HK-2 (cell line): ENCODE results near the gene CERCAM.
A peak's percentile ranks its signal among the peaks of the same experiment; 100 is the strongest.
"Not testable (repeated sequence)": the region's sequence is repeated elsewhere in the genome, so short reads cannot be mapped to it uniquely, and the experiment has no call there.

ENCODE experiments used
- DNase-seq: peaks from one replicate; pipeline ENCODE4 v3.0.0-alpha.2; 2018; ENCODE audit not compliant: unreplicated experiment

Gene CERCAM

DNA sequence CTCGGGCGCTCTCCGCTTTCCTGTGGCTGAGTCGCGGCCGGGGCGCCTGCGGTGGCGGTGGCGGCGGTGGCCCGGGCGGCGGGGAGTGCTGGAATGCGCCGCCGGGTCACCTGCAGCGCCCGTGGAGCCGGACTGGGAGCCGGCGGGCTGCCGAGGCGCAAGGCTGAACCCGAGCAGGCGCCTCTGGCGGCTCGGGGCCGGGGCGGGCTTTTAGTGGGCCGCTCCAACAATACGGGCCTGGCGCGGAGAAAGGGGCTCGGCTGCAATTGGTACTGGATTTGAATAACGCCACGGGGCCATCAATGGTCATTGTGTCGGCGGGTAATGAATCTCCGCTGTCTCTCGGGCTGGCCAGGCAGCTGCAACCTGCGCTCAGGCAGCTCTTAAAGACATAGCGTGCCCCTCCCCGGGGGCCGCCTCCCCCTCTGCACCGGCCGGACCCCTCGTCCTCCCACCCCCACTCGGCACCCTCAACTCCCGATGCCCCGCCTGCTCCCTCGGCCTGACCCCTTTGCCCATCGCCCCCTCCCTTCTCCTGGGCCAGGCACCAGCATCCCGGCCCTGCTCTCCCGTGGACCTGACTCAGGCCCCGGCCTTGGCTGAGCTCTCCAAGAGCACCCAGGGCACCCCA is 27.4 kb upstream of the CERCAM start:
- DNase-seq, result no peak

GRCh38 chr9:128393970-128394369 is 26.7 kb upstream of the CERCAM start:
- DNase-seq, result no peak

GRCh38 chr9:128394379-128395168 is 26.1 kb upstream of the CERCAM start:
- no peak for DNase-seq

DNA sequence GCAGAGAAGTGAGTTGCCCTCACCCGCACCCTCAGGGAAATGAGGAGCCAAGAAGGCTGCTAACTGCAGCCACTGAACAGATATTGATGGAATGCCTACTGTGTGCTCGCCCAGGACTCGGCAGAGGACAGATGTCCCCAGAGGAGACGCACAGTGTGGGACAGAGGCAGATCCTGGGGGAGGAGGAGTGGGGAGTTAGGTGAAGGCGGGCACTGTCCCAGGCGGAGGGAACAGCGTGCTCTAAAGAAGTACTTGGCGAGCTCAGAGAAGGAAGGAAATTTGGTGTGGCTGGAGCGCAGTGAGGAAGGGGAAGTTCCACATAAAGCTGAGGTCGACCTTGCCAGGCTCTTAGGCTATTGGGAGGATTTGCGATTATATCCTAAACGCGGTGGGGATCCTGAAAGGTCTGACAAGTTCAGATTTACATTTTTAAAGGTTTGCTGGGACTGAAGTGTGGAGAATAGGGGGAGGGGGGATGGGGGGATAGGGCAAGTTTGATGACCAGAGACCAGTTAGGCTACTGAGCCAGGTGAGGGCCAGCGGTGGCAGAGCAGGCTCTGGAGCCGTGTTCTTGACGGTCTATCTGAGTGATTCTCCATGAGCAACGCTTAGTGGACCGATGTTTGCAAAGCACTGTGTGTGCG is 23.6 kb upstream of the CERCAM start:
- DNase-seq, result no peak

- DNase-seq, result no peak
These were observed 22.8 kb upstream of the CERCAM start for GRCh38 chr9:128397831-128398230.

GRCh38 chr9:128399861-128400260 is 20.8 kb upstream of the CERCAM start:
- DNase-seq, result no peak

DNA sequence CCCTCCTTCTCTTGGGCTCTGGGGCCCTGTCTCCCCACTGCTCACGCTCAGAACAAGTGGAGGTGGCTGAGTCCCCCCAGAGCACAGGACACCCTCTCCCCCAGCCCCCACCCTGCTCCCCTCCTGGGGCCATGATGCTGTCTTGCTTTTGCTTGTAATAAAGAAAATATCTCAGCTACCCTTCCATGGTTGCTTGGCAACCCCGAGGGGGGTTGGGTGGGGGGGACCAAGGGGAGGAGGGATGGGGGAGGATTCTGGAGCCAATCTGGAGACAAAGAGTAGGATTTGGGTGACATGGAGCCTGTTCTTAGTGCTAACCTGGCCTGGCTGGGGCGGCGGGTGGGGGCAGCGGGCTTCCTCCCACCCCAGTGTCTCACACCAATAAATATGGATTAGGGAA is 16.1 kb upstream of the CERCAM start:
- DNase-seq, result no peak

- no peak for DNase-seq
These were observed 15.4 kb upstream of the CERCAM start for GRCh38 chr9:128405077-128405779.

DNA sequence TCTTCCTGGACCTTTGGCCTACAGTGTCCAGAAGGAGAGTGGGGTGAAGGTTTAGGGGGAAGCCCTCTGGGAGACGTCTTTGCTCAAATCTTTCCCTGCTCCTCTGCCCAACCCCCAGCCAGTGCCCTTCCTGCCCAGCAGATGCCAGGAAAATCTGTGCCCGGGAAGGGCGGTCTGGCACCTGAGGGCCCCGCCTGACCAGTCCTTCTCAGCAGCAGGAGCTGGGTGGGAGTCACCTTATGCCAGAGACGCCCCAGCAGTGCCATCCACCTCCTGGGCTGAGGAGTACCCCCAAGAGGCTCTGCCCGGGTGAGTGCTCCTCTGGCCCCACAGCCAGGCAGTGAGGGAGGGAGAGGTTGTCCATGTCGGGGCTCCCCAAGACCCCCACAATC is 14.9 kb upstream of the CERCAM start:
- DNase-seq, result no peak

DNA sequence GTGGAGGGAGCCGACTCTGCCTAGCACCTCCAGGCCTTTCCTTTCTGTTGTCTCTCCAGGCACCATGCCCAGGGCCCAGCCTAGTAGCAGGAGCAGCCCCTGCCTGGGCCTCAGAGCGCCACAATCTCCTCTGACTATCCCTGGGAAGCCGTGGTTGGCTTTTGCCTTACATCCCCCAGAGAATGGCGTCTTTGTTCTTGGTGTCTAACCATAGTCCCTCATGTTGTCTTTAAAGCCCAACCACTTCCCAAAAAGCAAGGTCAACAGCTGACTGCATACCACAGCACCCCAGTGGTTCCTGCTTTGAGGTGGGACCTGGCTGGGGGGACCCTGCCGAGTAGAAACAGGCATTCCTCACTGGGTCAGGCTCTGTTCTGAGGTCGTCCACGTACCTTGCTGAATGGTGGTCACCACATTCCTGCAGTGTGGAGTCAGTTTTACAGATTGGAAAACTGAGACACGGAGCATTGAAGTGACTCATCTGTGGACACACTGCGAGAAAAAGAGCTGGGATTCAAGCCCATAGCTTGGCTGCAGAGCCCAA is 13.7 kb upstream of the CERCAM start:
- DNase-seq, result no peak

GRCh38 chr9:128408963-128409431 is 11.7 kb upstream of the CERCAM start:
- DNase-seq, result no peak

- no peak for DNase-seq
These were observed 11.2 kb upstream of the CERCAM start for GRCh38 chr9:128409450-128409849.

DNA sequence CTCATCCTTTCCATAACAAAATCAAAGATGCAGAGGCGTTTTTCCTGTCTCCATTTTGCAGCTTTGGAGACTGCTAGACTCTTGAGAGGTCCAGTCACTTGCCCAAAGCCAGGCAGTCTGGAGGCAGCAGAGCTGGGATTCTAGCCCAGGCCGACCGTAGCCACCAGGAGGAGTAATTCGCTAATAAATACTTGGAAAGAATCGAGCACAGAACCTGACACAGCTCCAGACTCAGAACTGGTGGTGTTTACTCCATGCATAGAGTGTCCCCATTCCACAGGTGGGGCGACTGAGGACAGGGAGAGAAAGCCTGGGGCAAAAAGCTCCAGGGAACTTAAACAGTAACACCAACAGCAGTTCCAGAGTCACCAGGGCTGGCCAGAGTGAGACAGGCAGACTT is 10.7 kb upstream of the CERCAM start:
- DNase-seq, result no peak

DNA sequence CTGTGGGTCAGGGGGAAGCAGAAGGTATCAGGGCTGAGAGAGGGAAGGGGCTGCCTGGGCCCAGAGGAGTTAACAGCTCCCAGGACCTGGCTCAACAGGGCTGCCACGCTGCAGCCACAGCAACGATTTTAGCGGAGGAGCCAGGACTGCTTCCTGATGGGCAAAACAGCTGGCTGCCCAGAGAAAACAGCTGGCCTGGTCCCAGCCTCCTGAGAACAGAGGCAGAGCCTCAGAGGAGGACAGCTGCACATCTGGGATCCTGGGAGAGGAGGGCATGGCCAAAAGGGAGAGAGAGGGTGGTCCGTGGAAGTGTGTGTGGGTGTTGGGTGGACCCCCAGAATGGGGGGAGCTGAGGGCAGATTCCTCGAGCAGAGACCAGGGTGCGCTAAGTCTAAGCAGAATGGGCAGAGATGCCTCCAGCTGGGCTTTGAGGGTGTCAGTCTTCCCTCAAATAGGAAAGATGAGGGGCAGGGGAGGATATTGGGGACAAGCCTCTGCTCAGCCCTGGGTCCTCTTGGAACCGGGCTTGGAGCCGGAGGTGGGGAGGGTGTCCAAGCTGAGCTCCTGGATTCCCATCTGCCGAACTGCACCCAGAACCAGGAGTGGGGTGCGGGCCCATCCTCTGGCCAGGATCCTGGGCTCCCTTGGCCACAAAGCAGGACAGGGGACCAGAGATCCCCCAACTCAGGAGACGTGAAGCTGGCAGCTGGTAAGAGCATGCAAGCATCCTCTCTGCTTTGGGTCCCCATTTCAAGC is 9.1 kb upstream of the CERCAM start:
- DNase-seq, result no peak

GRCh38 chr9:128412120-128412790 is 8.4 kb upstream of the CERCAM start:
- peak; percentile 62 for DNase-seq

- not testable (repeated sequence) for DNase-seq
These were observed 6.9 kb upstream of the CERCAM start for GRCh38 chr9:128413728-128414127.

- DNase-seq, result no peak
These were observed 6.2 kb upstream of the CERCAM start for GRCh38 chr9:128414461-128414860.

DNA sequence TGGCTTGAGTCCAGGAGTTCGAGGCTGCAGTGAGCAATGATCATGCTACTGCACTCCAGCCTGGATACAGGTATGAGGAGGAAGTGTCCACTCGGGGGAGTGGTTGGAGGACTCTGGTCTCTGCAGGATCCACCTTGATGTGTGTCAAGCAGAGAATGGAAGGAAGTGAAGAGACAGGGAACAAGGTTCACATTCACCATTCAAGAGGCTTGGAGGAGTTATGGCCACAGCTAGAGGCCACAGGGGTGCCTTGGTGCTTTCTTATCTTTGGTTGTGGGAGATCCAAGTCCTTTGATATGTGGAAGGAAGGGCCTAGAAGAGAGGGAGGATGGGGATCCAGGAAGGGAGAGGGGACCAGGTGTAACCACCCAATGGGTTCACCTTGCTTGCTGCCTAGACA is 5.4 kb upstream of the CERCAM start:
- DNase-seq, result no peak

DNA sequence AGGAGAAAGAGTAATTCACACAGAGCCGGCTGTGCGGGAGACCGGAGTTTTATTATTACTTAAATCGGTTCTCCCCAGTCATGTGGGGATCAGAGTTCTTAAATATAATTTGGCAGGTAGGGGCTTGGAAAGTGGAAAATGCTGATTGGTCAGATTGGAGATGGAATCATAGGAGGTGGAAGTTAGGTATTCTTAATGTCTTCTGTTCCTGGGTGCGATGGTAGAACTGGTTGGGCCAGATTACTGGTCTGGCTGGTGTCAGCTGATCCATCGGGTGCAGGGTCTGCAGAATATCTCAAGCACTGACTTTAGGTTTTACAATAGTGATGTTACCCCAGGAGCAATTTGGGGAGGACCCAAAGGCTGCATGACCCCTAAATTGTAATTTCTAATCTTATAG is 4.6 kb upstream of the CERCAM start:
- DNase-seq, result no peak

DNA sequence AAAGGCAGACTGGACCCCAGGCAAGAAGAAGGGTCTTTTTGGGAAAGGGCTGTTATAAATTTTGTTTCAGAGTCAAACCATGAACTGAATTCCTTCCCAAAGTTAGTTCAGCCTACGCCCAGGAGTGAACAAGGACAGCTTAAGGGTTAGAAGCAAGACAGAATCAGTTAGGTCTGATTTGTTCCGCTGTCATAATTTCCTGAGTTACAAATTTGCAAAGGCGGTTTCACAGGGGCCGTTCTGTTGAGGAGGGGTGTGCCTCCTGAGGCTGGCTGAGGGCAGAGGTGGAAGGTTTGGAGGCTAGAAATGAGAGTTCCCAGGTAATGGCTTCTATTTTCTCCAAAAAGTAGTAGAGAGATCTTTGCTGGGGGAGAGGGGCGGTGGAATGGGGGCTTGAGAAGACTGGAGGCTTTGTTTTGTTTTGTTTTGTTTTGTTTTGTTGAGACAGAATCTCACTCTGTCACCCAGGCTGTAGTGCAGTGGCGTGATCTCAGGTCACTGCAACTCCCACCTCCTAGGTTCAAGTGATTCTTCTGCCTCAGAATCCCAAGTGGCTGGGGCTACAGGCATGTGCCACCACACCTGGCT is 4.1 kb upstream of the CERCAM start:
- no peak for DNase-seq
